Common myeloid progenitor, CD34-positive (primary cell): ENCODE results near the gene PDHA1.

Experiments
- CTCF ChIA-PET: fragments of 350-600 bp; sonication (Branson Sonifier 250); formaldehyde crosslinking; loops from one replicate; lab custom pipeline; 2021; ENCODE audit warnings: antibody characterized with exemption; lab: Charles Lee
- POLR2A ChIA-PET: fragments of 350-600 bp; sonication (Branson Sonifier 250); formaldehyde crosslinking; loops from one replicate; lab custom pipeline; 2021; ENCODE audit warnings: antibody characterized with exemption; lab: Charles Lee
- DNase-seq, 3 donors: peaks; one replicate each; pipeline versions ENCODE4 v3.0.0 to v3.0.0-alpha.2; 2013
- H3K27ac ChIP-seq, 2 experiments: 1 replicate in 1 of 2; 2 replicates in 1 of 2; pipeline ENCODE4 v1.7.0; 2013; ENCODE audit warnings: inconsistent platforms in 2 of 2, low read length in 2 of 2, mild to moderate bottlenecking in 2 of 2, low read depth in 1 of 2, moderate library complexity in 1 of 2; ENCODE audit not compliant: severe bottlenecking in 2 of 2, insufficient read depth in 1 of 2, poor library complexity in 1 of 2
- H3K27me3 ChIP-seq, 5 experiments: replicated peaks in 2 of 5; 1 replicate in 3 of 5; 2 replicates in 2 of 5; pipeline versions ENCODE4 v1.6.1 to v1.7.0; 2013; ENCODE audit warnings: low read length in 4 of 5, mild to moderate bottlenecking in 2 of 5, moderate library complexity in 2 of 5, inconsistent platforms in 1 of 5; ENCODE audit not compliant: insufficient read depth in 5 of 5, control insufficient read depth in 4 of 5
- H3K36me3 ChIP-seq, 4 experiments: 1 replicate in 2 of 4; 2 replicates in 2 of 4; pipeline versions ENCODE4 v1.6.1 to v1.7.0; 2013; ENCODE audit warnings: low read length in 3 of 4, control low read depth in 1 of 4, mild to moderate bottlenecking in 1 of 4; ENCODE audit not compliant: control insufficient read depth in 4 of 4, insufficient read depth in 4 of 4
- H3K4me1 ChIP-seq, 4 experiments: 1 replicate in 3 of 4; 2 replicates in 1 of 4; pipeline versions ENCODE4 v1.6.1 to v1.7.1; 2013; ENCODE audit warnings: low read length in 3 of 4, mild to moderate bottlenecking in 3 of 4, control low read depth in 1 of 4, inconsistent platforms in 1 of 4, moderate library complexity in 1 of 4; ENCODE audit not compliant: control insufficient read depth in 4 of 4, insufficient read depth in 4 of 4; ENCODE audit errors: control extremely low read depth in 1 of 4
- H3K4me3 ChIP-seq, 7 experiments: 1 replicate in 4 of 7; 2 replicates in 3 of 7; pipeline versions ENCODE4 v1.5.1 to v1.7.0; 2013; ENCODE audit warnings: mild to moderate bottlenecking in 7 of 7, low read length in 6 of 7, moderate library complexity in 6 of 7, inconsistent platforms in 2 of 7, low read depth in 2 of 7, control low read depth in 1 of 7; ENCODE audit not compliant: insufficient read depth in 4 of 7, control insufficient read depth in 1 of 7; ENCODE audit errors: extremely low read depth in 1 of 7
- H3K9me3 ChIP-seq, 5 experiments: 1 replicate in 4 of 5; 2 replicates in 1 of 5; pipeline versions ENCODE4 v1.6.1 to v1.7.1; 2013; ENCODE audit warnings: low read length in 4 of 5, mild to moderate bottlenecking in 2 of 5, inconsistent platforms in 1 of 5, low read depth in 1 of 5, moderate library complexity in 1 of 5; ENCODE audit not compliant: control insufficient read depth in 4 of 5, insufficient read depth in 2 of 5; ENCODE audit errors: control extremely low read depth in 1 of 5
- WGBS: methylation state at CpG from one replicate; pipeline ENCODE4 v1.1.5; 2013; ENCODE audit not compliant: insufficient coverage; 5-methylcytosine and 5-hydroxymethylcytosine counted together

Gene PDHA1

GRCh38 chrX:19342331-19342906 is 1.3 kb upstream of the PDHA1 start:
- Histone ChIP-seq H3K4me1 (peaks cover 0 to 21% (median 11%) of the 10 kb centered on the region in 4 experiments), H3K36me3 (no peaks in the 10 kb centered on the region), H3K27me3 (peaks cover 0 to 8% (median 0%) of the 10 kb centered on the region in 5 experiments), H3K4me3 (no peak overlapping the region), H3K27ac (no peak overlapping the region), H3K9me3 (peaks cover 0 to 5% (median 0%) of the 10 kb centered on the region in 5 experiments)
- WGBS: 66% methylated on average over 4 of the region's 6 CpGs
- peak in 2 of 3 donors; percentile 23 to 29 for DNase-seq
- POLR2A ChIA-PET: no interaction called here
- CTCF ChIA-PET: interaction anchor here (1.2 kb wide), 1 partner anchor 9 kb away, joined by 6 read pairs; no protein-coding TSS in a partner anchor

GRCh38 chrX:19343085-19343534 is 617 bp upstream of the PDHA1 start:
- H3K4me3 ChIP-seq: peak overlapping the region in 6 of 7 experiments; percentile 55 to 84 (median 73)
- POLR2A ChIA-PET: no interaction called here

GRCh38 chrX:19344661-19345060 is 934 bp downstream of the PDHA1 start:
- 17% methylated on average over 3 of the region's 10 CpGs for WGBS
- POLR2A ChIA-PET: no interaction called here
- no peak for DNase-seq
- Histone ChIP-seq H3K4me3 (peak overlapping the region in 6 of 7 experiments; percentile 56 to 84 (median 73)), H3K36me3 (peaks cover 0 to under 1% (median under 1%) of the 10 kb centered on the region in 4 experiments), H3K27ac (peak overlapping the region in 1 of 2 experiments; percentile 83), H3K4me1 (peaks cover 0 to 21% (median 11%) of the 10 kb centered on the region in 4 experiments), H3K27me3 (peaks cover 0 to 8% (median 0%) of the 10 kb centered on the region in 5 experiments), H3K9me3 (peaks cover 0 to 5% (median 0%) of the 10 kb centered on the region in 5 experiments)
- CTCF ChIA-PET: no interaction called here

More at GRCh38 chrX:19343085-19343534, 617 bp upstream of the PDHA1 start:
- Histone ChIP-seq H3K27ac (peak overlapping the region in 1 of 2 experiments; percentile 83), H3K36me3 (no peaks in the 10 kb centered on the region), H3K27me3 (peaks cover 0 to 8% (median 0%) of the 10 kb centered on the region in 5 experiments), H3K4me1 (peaks cover 0 to 21% (median 11%) of the 10 kb centered on the region in 4 experiments), H3K9me3 (peaks cover 0 to 5% (median 0%) of the 10 kb centered on the region in 5 experiments)
- CTCF ChIA-PET: no interaction called here
- DNase-seq: no peak
- 63% methylated on average over 10 of the region's 11 CpGs for WGBS

- POLR2A ChIA-PET: no interaction called here
- whole genome bisulfite sequencing: 100% methylated on average over 1 of the region's 3 CpGs
- no peak overlapping the region for H3K27ac ChIP-seq
- H3K9me3 ChIP-seq: peaks cover 0 to 5% (median 0%) of the 10 kb centered on the region in 5 experiments
- DNase-seq: no peak
- H3K36me3 ChIP-seq: peaks cover 1 to 12% (median 5%) of the 10 kb centered on the region in 4 experiments
- H3K27me3 ChIP-seq: peaks cover 0 to 5% (median 0%) of the 10 kb centered on the region in 5 experiments
- CTCF ChIA-PET: no interaction called here
- H3K4me1 ChIP-seq: peaks cover 2 to 41% (median 21%) of the 10 kb centered on the region in 4 experiments
- H3K4me3 ChIP-seq: no peak overlapping the region
These were observed 4.2 kb downstream of the PDHA1 start for GRCh38 chrX:19347916-19348315.

- ChIA-PET CTCF (interaction anchor here (1.9 kb wide), 1 partner anchor 23 kb away, joined by 5 read pairs; no protein-coding TSS in a partner anchor), POLR2A (no interaction called here)
- Histone ChIP-seq H3K4me1 (peaks cover 2 to 36% (median 21%) of the 10 kb centered on the region in 4 experiments), H3K27ac (no peak overlapping the region), H3K9me3 (peaks cover 0 to 3% (median 0%) of the 10 kb centered on the region in 5 experiments), H3K36me3 (peaks cover 8 to 20% (median 9%) of the 10 kb centered on the region in 4 experiments), H3K4me3 (no peak overlapping the region), H3K27me3 (no peaks in the 10 kb centered on the region)
- no CpG with 5 or more reads among the region's 2 CpGs for WGBS
- no peak for DNase-seq
These were observed 5.5 kb downstream of the PDHA1 start for GRCh38 chrX:19349264-19349663.

- H3K9me3 ChIP-seq: no peaks in the 10 kb centered on the region
- no peaks in the 10 kb centered on the region for H3K27me3 ChIP-seq
- peaks cover 2 to 25% (median 13%) of the 10 kb centered on the region in 4 experiments for H3K4me1 ChIP-seq
- H3K4me3 ChIP-seq: no peak overlapping the region
- peaks cover 8 to 36% (median 18%) of the 10 kb centered on the region in 4 experiments for H3K36me3 ChIP-seq
- CTCF ChIA-PET: interaction anchor here (1.9 kb wide), 1 partner anchor 21 kb away, joined by 5 read pairs; no protein-coding TSS in a partner anchor
- WGBS: 71% methylated on average over 1 of the region's 8 CpGs
- POLR2A ChIA-PET: no interaction called here
- peak overlapping the region; percentile 30 to 49 for H3K27ac ChIP-seq
- DNase-seq: peak in 2 of 3 donors; percentile 52 to 67
These were observed 7.2 kb downstream of the PDHA1 start for GRCh38 chrX:19350941-19351384.

- H3K4me3 ChIP-seq: no peak overlapping the region
- 97% methylated on average over 6 of the region's 6 CpGs for WGBS
- no peak for DNase-seq
- CTCF ChIA-PET: interaction anchor here (2.7 kb wide), 1 partner anchor 17 kb away, joined by 9 read pairs; no protein-coding TSS in a partner anchor
- peaks cover 2 to 21% (median 13%) of the 10 kb centered on the region in 4 experiments for H3K4me1 ChIP-seq
- no peaks in the 10 kb centered on the region for H3K9me3 ChIP-seq
- no peaks in the 10 kb centered on the region for H3K27me3 ChIP-seq
- POLR2A ChIA-PET: no interaction called here
- peaks cover 8 to 71% (median 35%) of the 10 kb centered on the region in 4 experiments for H3K36me3 ChIP-seq
- H3K27ac ChIP-seq: no peak overlapping the region
These were observed 10.9 kb downstream of the PDHA1 start for GRCh38 chrX:19354625-19355024.
